H1 (cell line): ENCODE data around the gene AP1S3. TPM values are rescaled to one million over a fixed set of nuclear protein-coding genes. Genes with fewer than 3 reads are reported as not detected.

Experiments
- CTCF ChIA-PET: fragments of 300-600 bp; sonication (Branson Sonifier 250); formaldehyde crosslinking; loops from one replicate; lab custom pipeline; 2021; ENCODE audit not compliant: partially characterized antibody; lab: Charles Lee
- POLR2A ChIA-PET: fragments of 300-600 bp; sonication (Branson Sonifier 250); formaldehyde crosslinking; loops from one replicate; lab custom pipeline; 2021; ENCODE audit warnings: inconsistent platforms; ENCODE audit not compliant: partially characterized antibody; lab: Charles Lee
- DNase-seq, 2 experiments: peaks; one replicate each; pipeline versions ENCODE4 v3.0.0 to v3.0.0-alpha.2; 2010 to 2022; ENCODE audit warnings: low spot score in 2 of 2, low read depth in 1 of 2, mixed read lengths in 1 of 2
- FAIRE-seq: peaks from 2 replicates; lab custom pipeline; 2011; peaks lifted over from hg19 to GRCh38; lab: Jason Lieb, UNC
- H2AFZ ChIP-seq: 2 replicates; pipeline ENCODE4 v1.8.1; 2012; ENCODE audit warnings: low read length, inconsistent platforms
- H2AK5ac ChIP-seq: 2 replicates; pipeline ENCODE4 v1.6.1; 2013; ENCODE audit warnings: low read depth, low read length
- H2BK120ac ChIP-seq: replicated peaks from 2 replicates; pipeline ENCODE3; 2013; ENCODE audit warnings: low read depth, low read length, inconsistent platforms
- H2BK12ac ChIP-seq: 2 replicates; pipeline ENCODE4 v1.6.1; 2013; ENCODE audit warnings: low read depth, low read length
- H2BK15ac ChIP-seq: 2 replicates; pipeline ENCODE4 v1.6.1; 2013; ENCODE audit warnings: low read length
- H2BK20ac ChIP-seq: 2 replicates; pipeline ENCODE4 v1.6.1; 2013; ENCODE audit warnings: low read length
- H2BK5ac ChIP-seq: 2 replicates; pipeline ENCODE4 v1.6.1; 2013; ENCODE audit warnings: low read depth, low read length
- H3K14ac ChIP-seq: 2 replicates; pipeline ENCODE4 v1.6.1; 2013; ENCODE audit warnings: inconsistent platforms; ENCODE audit not compliant: insufficient read length
- H3K18ac ChIP-seq: 2 replicates; pipeline ENCODE4 v1.6.1; 2013; ENCODE audit warnings: low read length; ENCODE audit errors: extremely low read depth
- H3K23ac ChIP-seq: 2 replicates; pipeline ENCODE4 v1.6.1; 2013; ENCODE audit warnings: inconsistent platforms; ENCODE audit not compliant: insufficient read length
- H3K23me2 ChIP-seq: 2 replicates; pipeline ENCODE4 v1.6.1; 2013; ENCODE audit warnings: low read depth, low read length
- H3K27ac ChIP-seq: 2 replicates; pipeline ENCODE4 v1.6.1; 2011; ENCODE audit warnings: low read depth, low read length, inconsistent platforms
- H3K27me3 ChIP-seq, 4 experiments: replicated peaks in 1 of 4; 1 replicate in 1 of 4; 2 replicates in 3 of 4; pipeline versions ENCODE4 v1.6.1 to v1.8.1; 2011 to 2013; ENCODE audit warnings: low read length in 3 of 4, mild to moderate bottlenecking in 3 of 4, inconsistent platforms in 2 of 4, mixed read lengths in 2 of 4, moderate library complexity in 1 of 4; ENCODE audit not compliant: control insufficient read depth in 3 of 4, insufficient read depth in 3 of 4; ENCODE audit errors: extremely low read depth in 1 of 4
- H3K36me3 ChIP-seq, 4 experiments: 2 replicates each; pipeline versions ENCODE4 v1.6.1 to v1.8.1; 2011 to 2013; ENCODE audit warnings: mild to moderate bottlenecking in 4 of 4, low read length in 3 of 4, moderate library complexity in 2 of 4, control low read depth in 1 of 4, inconsistent platforms in 1 of 4; ENCODE audit not compliant: insufficient read depth in 4 of 4, control insufficient read depth in 2 of 4
- H3K4ac ChIP-seq: replicated peaks from 2 replicates; pipeline ENCODE3; 2013; ENCODE audit warnings: low read length, low read depth, mixed read lengths, inconsistent platforms; ENCODE audit not compliant: insufficient read length
- H3K4me1 ChIP-seq, 4 experiments: replicated peaks in 1 of 4; 1 replicate in 1 of 4; 2 replicates in 3 of 4; pipeline versions ENCODE4 v1.6.1 to v1.8.1; 2011 to 2013; ENCODE audit warnings: low read length in 3 of 4, inconsistent platforms in 2 of 4, mixed read lengths in 1 of 4; ENCODE audit not compliant: insufficient read depth in 4 of 4, control insufficient read depth in 3 of 4
- H3K4me2 ChIP-seq, 2 experiments: 2 replicates each; pipeline versions ENCODE4 v1.6.1 to v1.8.1; 2011 to 2013; ENCODE audit warnings: low read depth in 2 of 2, low read length in 2 of 2, control low read depth in 1 of 2, inconsistent platforms in 1 of 2, mild to moderate bottlenecking in 1 of 2; ENCODE audit not compliant: insufficient read depth in 1 of 2
- H3K4me3 ChIP-seq, 4 experiments: fragments of 200-600, 300-600 bp in 1 of 4; sonication (generic), shearing (Covaris generic), sonication (Bioruptor Twin) in 1 of 4; 2 replicates each; pipeline versions ENCODE4 v1.5.1 to v1.8.1; 2011 to 2016; ENCODE audit warnings: low read length in 4 of 4, low read depth in 3 of 4, control low read depth in 2 of 4, inconsistent platforms in 2 of 4, mild to moderate bottlenecking in 2 of 4, mixed read lengths in 1 of 4, moderate library complexity in 1 of 4; ENCODE audit not compliant: insufficient read depth in 2 of 4; ENCODE audit errors: extremely low read depth in 1 of 4
- H3K56ac ChIP-seq: replicated peaks from 2 replicates; pipeline ENCODE3; 2013; ENCODE audit warnings: low read depth, mild to moderate bottlenecking, mixed read lengths, low read length, inconsistent platforms; ENCODE audit not compliant: insufficient read length
- H3K79me1 ChIP-seq: 2 replicates; pipeline ENCODE4 v1.6.1; 2013; ENCODE audit warnings: low read depth, low read length, control low read depth
- H3K79me2 ChIP-seq, 2 experiments: 2 replicates each; pipeline versions ENCODE4 v1.6.1 to v1.8.1; 2012 to 2013; ENCODE audit warnings: low read length in 2 of 2, mild to moderate bottlenecking in 2 of 2, inconsistent platforms in 1 of 2; ENCODE audit not compliant: insufficient read depth in 2 of 2, control insufficient read depth in 1 of 2
- H3K9ac ChIP-seq, 4 experiments: replicated peaks in 1 of 4; 1 replicate in 1 of 4; 2 replicates in 3 of 4; pipeline versions ENCODE4 v1.6.1 to v1.8.1; 2011 to 2013; ENCODE audit warnings: low read depth in 3 of 4, low read length in 3 of 4, control low read depth in 2 of 4, mild to moderate bottlenecking in 2 of 4, moderate library complexity in 2 of 4, inconsistent platforms in 1 of 4; ENCODE audit errors: extremely low read depth in 1 of 4
- H3K9me3 ChIP-seq, 2 experiments: 2 replicates each; pipeline versions ENCODE4 v1.6.1 to v1.8.1; 2012 to 2013; ENCODE audit warnings: mild to moderate bottlenecking in 2 of 2, moderate library complexity in 2 of 2, control low read depth in 1 of 2, inconsistent platforms in 1 of 2, low read depth in 1 of 2, low read length in 1 of 2, mixed read lengths in 1 of 2; ENCODE audit not compliant: insufficient read depth in 2 of 2
- H4K20me1 ChIP-seq, 2 experiments: replicated peaks in 1 of 2; 2 replicates each; pipeline versions ENCODE3 to v1.8.1; 2011 to 2013; ENCODE audit warnings: inconsistent platforms in 2 of 2, low read length in 2 of 2, mild to moderate bottlenecking in 1 of 2; ENCODE audit not compliant: insufficient read depth in 2 of 2, control insufficient read depth in 1 of 2
- H4K5ac ChIP-seq: 2 replicates; pipeline ENCODE4 v1.6.1; 2013; ENCODE audit warnings: low read length, low read depth, mixed read lengths, inconsistent platforms; ENCODE audit not compliant: insufficient read length
- H4K8ac ChIP-seq: 2 replicates; pipeline ENCODE4 v1.8.0; 2013; ENCODE audit warnings: mild to moderate bottlenecking, moderate library complexity, low read length, inconsistent platforms; ENCODE audit not compliant: insufficient read depth; ENCODE audit errors: extremely low read depth
- H4K91ac ChIP-seq: replicated peaks from 2 replicates; pipeline ENCODE3; 2013; ENCODE audit warnings: low read length, mixed read lengths, inconsistent platforms; ENCODE audit not compliant: insufficient read length
- ATF3 ChIP-seq: IDR thresholded peaks from 2 replicates; pipeline ENCODE4 v1.6.1; 2011; ENCODE audit warnings: low read depth, mild to moderate bottlenecking, low read length; ENCODE audit not compliant: insufficient read depth
- CEBPB ChIP-seq: IDR thresholded peaks from 2 replicates; pipeline ENCODE4 v1.6.1; 2012; ENCODE audit warnings: low read depth, low read length
- CTBP2 ChIP-seq: IDR thresholded peaks from 2 replicates; pipeline ENCODE4 v1.7.0; 2011; ENCODE audit warnings: borderline replicate concordance, mild to moderate bottlenecking, moderate library complexity, mixed read lengths, low read length; ENCODE audit not compliant: insufficient read depth, insufficient read length
- FOSL1 ChIP-seq: IDR thresholded peaks from 2 replicates; pipeline ENCODE4 v1.6.1; 2011; ENCODE audit warnings: mild to moderate bottlenecking, low read depth, low read length, moderate library complexity; ENCODE audit not compliant: insufficient read depth
- JUND ChIP-seq: IDR thresholded peaks from 2 replicates; pipeline ENCODE4 v1.6.1; 2011; ENCODE audit warnings: mild to moderate bottlenecking, improper control_type of control experiment, low read length
- POU5F1 ChIP-seq: IDR thresholded peaks from 2 replicates; pipeline ENCODE4 v1.6.1; 2011; ENCODE audit warnings: low read depth, mild to moderate bottlenecking, low read length, moderate library complexity
- RNF2 ChIP-seq: fragments of 200-900, 300-1000 bp; sonication (generic); IDR thresholded peaks from 2 replicates; pipeline ENCODE4 v1.7.1; 2016; ENCODE audit warnings: borderline replicate concordance, low read depth, mild to moderate bottlenecking, antibody characterized with exemption, low read length; ENCODE audit not compliant: poor library complexity, severe bottlenecking; ENCODE audit errors: missing control alignments
- SIN3A ChIP-seq, 2 experiments: IDR thresholded peaks in 1 of 2; conservative IDR thresholded peaks in 1 of 2; 2 replicates each; pipeline ENCODE4 v1.6.1; 2011 to 2012; ENCODE audit warnings: low read length in 2 of 2, improper control_type of control experiment in 1 of 2, low read depth in 1 of 2, mild to moderate bottlenecking in 1 of 2
- WGBS, 2 experiments: shearing (Covaris generic) in 1 of 2; methylation state at CpG; one replicate each; pipeline versions ENCODE4 v1.1.6 to v1.1.7; 2013 to 2015; ENCODE audit warnings: low lambda C conversion rate in 2 of 2, mixed read lengths in 2 of 2, inconsistent platforms in 1 of 2, low coverage in 1 of 2, missing lambda C conversion rate in 1 of 2; ENCODE audit not compliant: insufficient replicate concordance in 2 of 2, insufficient coverage in 1 of 2, insufficient read length in 1 of 2; ENCODE audit errors: extremely low coverage in 1 of 2, missing lambda C conversion rate in 1 of 2; 5-methylcytosine and 5-hydroxymethylcytosine counted together
- polyA plus RNA-seq, 7 experiments: library from polyadenylated mRNA; depleted of rRNA in 3 of 7; stranded (reverse) in 5 of 7; unstranded in 2 of 7; fragments of >200 nt in 5 of 7; fragments of 200-250 nt in 2 of 7; gene quantifications; 1 replicate in 5 of 7; 2 replicates in 1 of 7; 4 replicates in 1 of 7; pipeline versions ENCODE4 v1.2.1 to v1.2.3, GENCODE V29; 2011 to 2013; ENCODE audit warnings: missing spikeins in 2 of 7, mixed read lengths in 2 of 7
- total RNA-seq: library from RNA; stranded (reverse); fragmentation: NEBNext Ultra II Directional; extraction: Animal tissue kit (Norgen Biotek cat#: 25700); gene quantifications from 2 replicates; pipeline ENCODE4 v1.2.1, GENCODE V29; 2021

The AP1S3 gene
- total and polyA plus RNA-seq, 2 of the 8 experiments (the other 6 are each of a cell fraction or from before 2014, with no cell fraction given), result 3.9 to 20.2 TPM

- Histone ChIP-seq H3K23me2 (no peaks in the 10 kb centered on the region), H3K4me3 (no peak overlapping the region), H2AFZ (no peak overlapping the region), H3K4me2 (no peak overlapping the region), H3K79me1 (no peaks in the 10 kb centered on the region), H3K27ac (no peak overlapping the region), H2BK12ac (no peak overlapping the region), H2AK5ac (no peak overlapping the region), H3K4me1 (no peaks in the 10 kb centered on the region), H3K79me2 (no peaks in the 10 kb centered on the region), H2BK20ac (no peak overlapping the region), H4K91ac (no peak overlapping the region), H4K20me1 (no peaks in the 10 kb centered on the region), H3K14ac (no peak overlapping the region), H3K9me3 (no peaks in the 10 kb centered on the region; a peak in 1 of 4 replicates), H3K18ac (no peak overlapping the region), H2BK5ac (no peak overlapping the region), H3K23ac (no peak overlapping the region), H3K9ac (no peak overlapping the region), H3K4ac (no peak overlapping the region), H2BK120ac (no peak overlapping the region), H3K27me3 (no peaks in the 10 kb centered on the region), H2BK15ac (no peak overlapping the region), H4K5ac (no peak overlapping the region), H3K36me3 (peaks cover 0 to 19% (median 2%) of the 10 kb centered on the region in 4 experiments; a peak in 4 of 8 replicates), H4K8ac (no peak overlapping the region), H3K56ac (no peak overlapping the region)
- CTCF ChIA-PET, result interaction anchor here (1.2 to 2.2 kb wide), 3 partner anchors 14 to 148 kb away, joined by 3 to 8 read pairs (median 4); no protein-coding TSS in a partner anchor
- TF ChIP-seq FOSL1 (no peak), CTBP2 (no peak), ATF3 (no peak), JUND (no peak), RNF2 (no peak), POU5F1 (no peak), SIN3A (conservative IDR thresholded peaks at IDR 0.05 in 1 of 2, IDR thresholded peaks at IDR 0.05 in 1 of 2; ENCODE audit: low read depth in 1 of 2, low read length in 2 of 2) (no peak), CEBPB (no peak)
- WGBS, 2 experiments, result 88% methylated on average over 8 of the region's 8 CpGs; no CpG with 5 or more reads in 1 of the 2 experiments
- POLR2A ChIA-PET, result interaction anchor here (0.9 kb wide), 1 partner anchor 11 kb away, joined by 3 read pairs; no protein-coding TSS in a partner anchor
- DNase-seq (no peak), FAIRE-seq (no peak)
Observed at GRCh38 chr2:223711596-223712326, 125.6 kb downstream of the AP1S3 start.
